BJ (cell line): ENCODE measurements around the gene CNNM2. TPM values are rescaled to one million over a fixed set of nuclear protein-coding genes. Genes with fewer than 3 reads are reported as not detected.

Experiments
- CTCF ChIA-PET: fragments of 350-600 bp; formaldehyde crosslinking; extraction: SDS; loops from one replicate; lab custom pipeline; 2021; ENCODE audit warnings: antibody characterized with exemption, inconsistent platforms; lab: Yijun Ruan, JAX
- POLR2A ChIA-PET: fragments of 300-600 bp; sonication (Branson Sonifier 250); formaldehyde crosslinking; extraction: SDS; loops from one replicate; lab custom pipeline; 2021; ENCODE audit warnings: antibody characterized with exemption; lab: Charles Lee
- DNase-seq: peaks from one replicate; pipeline ENCODE4 v3.0.0-alpha.2; 2011; ENCODE audit warnings: low read depth
- H3K27me3 ChIP-seq: 2 replicates; pipeline ENCODE4 v1.6.0; 2011; ENCODE audit warnings: low read length; ENCODE audit not compliant: control insufficient read depth, insufficient read depth
- H3K36me3 ChIP-seq: 2 replicates; pipeline ENCODE4 v1.5.1; 2011; ENCODE audit warnings: low read length; ENCODE audit not compliant: control insufficient read depth, insufficient read depth
- H3K4me3 ChIP-seq: 2 replicates; pipeline ENCODE4 v1.5.1; 2011; ENCODE audit warnings: low read depth, mild to moderate bottlenecking, control low read depth, low read length
- CTCF ChIP-seq: IDR thresholded peaks from 2 replicates; pipeline ENCODE4 v1.5.1; 2011; ENCODE audit warnings: low read depth, mild to moderate bottlenecking, control low read depth, inconsistent platforms, low read length, moderate library complexity; ENCODE audit not compliant: insufficient read depth
- polyA plus RNA-seq: library from polyadenylated mRNA; depleted of rRNA; stranded (reverse); fragments of >200 nt; gene quantifications from 2 replicates; pipeline ENCODE4 v1.2.3, GENCODE V29; 2011

CNNM2 gene
- polyA plus RNA-seq, 1 experiment, result 3.7 TPM

- Histone ChIP-seq H3K27me3 (no peaks in the 10 kb centered on the region), H3K36me3 (no peaks in the 10 kb centered on the region), H3K4me3 (no peak overlapping the region)
- CTCF ChIA-PET, result interaction anchor here (2.5 kb wide), 1 partner anchor 10 kb away, joined by 7 read pairs; no protein-coding TSS in a partner anchor
- no peak for TF ChIP-seq CTCF
- no peak for DNase-seq
- POLR2A ChIA-PET, result no interaction called here
Measured at GRCh38 chr10:103114876-103115275, 196.8 kb downstream of the CNNM2 start.

- Histone ChIP-seq H3K4me3 (no peak overlapping the region), H3K36me3 (no peaks in the 10 kb centered on the region), H3K27me3 (no peaks in the 10 kb centered on the region)
- POLR2A ChIA-PET, result no interaction called here
- CTCF ChIA-PET, result interaction anchor here (1.4 to 2.5 kb wide), 2 partner anchors 13 to 127 kb away, joined by 7 to 8 read pairs; no protein-coding TSS in a partner anchor
- no peak for DNase-seq
- TF ChIP-seq CTCF, result no peak
Measured at GRCh38 chr10:103117247-103117646, 199.2 kb downstream of the CNNM2 start.

- H3K36me3 ChIP-seq, result no peaks in the 10 kb centered on the region
- no peak for DNase-seq
- H3K27me3 ChIP-seq, result no peaks in the 10 kb centered on the region
- no peak for TF ChIP-seq CTCF
- ChIA-PET CTCF (no interaction called here), POLR2A (no interaction called here)
- H3K4me3 ChIP-seq, result no peak overlapping the region
Measured at GRCh38 chr10:103120546-103120945, 202.5 kb downstream of the CNNM2 start.

- ChIA-PET CTCF (no interaction called here), POLR2A (no interaction called here)
- no peak overlapping the region for H3K4me3 ChIP-seq
- no peaks in the 10 kb centered on the region for H3K36me3 ChIP-seq
- TF ChIP-seq CTCF, result no peak
- no peaks in the 10 kb centered on the region for H3K27me3 ChIP-seq
- no peak for DNase-seq
Measured at GRCh38 chr10:103120977-103121735, 203.1 kb downstream of the CNNM2 start.

GRCh38 chr10:103123282-103124024 lies 205.4 kb downstream of the CNNM2 start:
- DNase-seq, result no peak
- Histone ChIP-seq H3K27me3 (no peaks in the 10 kb centered on the region), H3K36me3 (no peaks in the 10 kb centered on the region; the same call in 1 of the 2 replicates), H3K4me3 (no peak overlapping the region)
- POLR2A ChIA-PET, result interaction anchor here (0.6 kb wide), 1 partner anchor 36 kb away, joined by 9 read pairs; no protein-coding TSS in a partner anchor
- CTCF ChIA-PET, result interaction anchor here (0.9 kb wide), 1 partner anchor 210 kb away, joined by 3 read pairs; no protein-coding TSS in a partner anchor
- no peak for TF ChIP-seq CTCF
